Measurements from ENCODE around the gene PCDH15. TPM values are rescaled to one million over a fixed set of nuclear protein-coding genes. Genes with fewer than 3 reads are reported as not detected.

The PCDH15 gene
- total RNA-seq, 2 donors from 2014 or later: not detected

GRCh38 chr10:54681136-54681535 is 119.9 kb downstream of the PCDH15 start:
- H3K36me3 Mint-ChIP-seq (ENCODE audit: low read depth): no peaks in the 10 kb centered on the region
- H3K27me3 Mint-ChIP-seq: no peaks in the 10 kb centered on the region
- DNase-seq (no peak), ATAC-seq (no peak)
- H3K27ac Mint-ChIP-seq: no peak overlapping the region
- no peak overlapping the region for H3K4me3 Mint-ChIP-seq
- H3K4me1 Mint-ChIP-seq: no peaks in the 10 kb centered on the region
- H3K9me3 ChIP-seq (ENCODE audit: control insufficient read depth, low read length, poor library complexity, severe bottlenecking): no peaks in the 10 kb centered on the region

DNA sequence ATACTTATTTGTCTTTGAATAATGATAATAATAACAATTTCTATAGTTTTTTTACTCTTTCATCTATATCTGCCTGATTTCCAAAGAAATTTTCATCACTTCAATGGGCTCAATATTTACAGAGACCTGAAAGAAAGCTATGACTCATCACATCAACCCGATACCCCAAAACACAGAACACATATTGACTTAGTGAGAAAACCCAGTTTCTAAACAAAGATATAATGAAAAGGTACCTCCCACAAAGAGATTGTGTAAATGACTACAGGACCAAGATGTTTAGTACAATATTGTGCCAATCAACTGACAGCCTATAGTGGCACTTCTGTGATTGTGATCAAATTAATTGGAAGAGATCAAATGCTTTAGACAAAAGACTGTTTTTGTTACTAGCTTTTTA is 133.9 kb downstream of the PCDH15 start:
- ATAC-seq (no peak), DNase-seq (no peak)
- Mint-ChIP-seq H3K4me3 (no peak overlapping the region), H3K27me3 (no peaks in the 10 kb centered on the region), H3K4me1 (no peaks in the 10 kb centered on the region), H3K27ac (no peak overlapping the region), H3K36me3 (ENCODE audit: low read depth) (no peaks in the 10 kb centered on the region)
- H3K9me3 ChIP-seq (ENCODE audit: control insufficient read depth, low read length, poor library complexity, severe bottlenecking): no peaks in the 10 kb centered on the region

GRCh38 chr10:54666192-54666591 is 134.8 kb downstream of the PCDH15 start:
- no peak for DNase-seq
- H3K9me3 ChIP-seq (ENCODE audit: control insufficient read depth, low read length, poor library complexity, severe bottlenecking): no peaks in the 10 kb centered on the region
- no peak for ATAC-seq
- Mint-ChIP-seq H3K4me1 (no peaks in the 10 kb centered on the region), H3K27ac (no peak overlapping the region), H3K27me3 (no peaks in the 10 kb centered on the region), H3K36me3 (ENCODE audit: low read depth) (no peaks in the 10 kb centered on the region), H3K4me3 (no peak overlapping the region)

DNA sequence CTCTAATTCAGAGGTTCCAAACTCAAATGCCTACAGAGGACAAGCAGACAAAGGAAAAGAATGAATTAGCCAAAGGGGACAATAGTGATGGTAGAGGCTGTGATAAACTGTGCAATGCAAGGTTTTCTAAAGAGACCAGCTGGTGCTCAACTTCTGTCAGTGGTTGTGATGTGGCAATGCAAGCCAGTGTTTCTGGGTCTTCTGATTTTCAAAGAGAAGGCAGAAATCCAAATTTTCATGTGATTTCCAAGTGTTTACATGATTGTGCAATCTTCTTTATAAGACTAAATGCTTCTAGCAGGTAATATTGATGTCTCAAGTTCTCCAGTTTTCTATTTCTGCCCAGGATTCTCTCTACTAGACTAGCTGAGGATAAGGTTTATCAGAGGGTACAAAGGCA is 135.9 kb downstream of the PCDH15 start:
- no peaks in the 10 kb centered on the region for H3K27me3 Mint-ChIP-seq
- no peaks in the 10 kb centered on the region for H3K9me3 ChIP-seq (ENCODE audit: control insufficient read depth, low read length, poor library complexity, severe bottlenecking)
- ATAC-seq (no peak), DNase-seq (no peak)
- no peaks in the 10 kb centered on the region for H3K36me3 Mint-ChIP-seq (ENCODE audit: low read depth)
- H3K4me1 Mint-ChIP-seq: no peaks in the 10 kb centered on the region
- H3K27ac Mint-ChIP-seq: no peak overlapping the region
- no peak overlapping the region for H3K4me3 Mint-ChIP-seq

DNA sequence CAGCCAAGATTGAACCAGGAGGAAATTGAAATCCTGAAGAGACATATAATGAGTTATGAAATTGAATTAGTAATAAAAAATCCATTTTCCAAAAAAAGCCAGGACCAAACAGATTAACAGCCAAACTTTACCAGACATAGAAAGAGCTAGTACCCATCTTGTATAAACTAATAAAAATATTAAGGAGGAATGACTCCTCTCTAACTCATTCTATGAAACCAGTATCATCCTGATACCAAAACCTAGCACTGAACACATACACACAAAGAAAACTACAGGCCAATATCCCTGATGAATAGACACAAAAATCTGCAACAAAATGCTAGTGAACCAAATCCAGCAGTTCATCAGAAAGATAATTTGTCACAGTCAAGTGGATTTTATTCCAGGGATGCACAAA is 140.6 kb downstream of the PCDH15 start:
- H3K9me3 ChIP-seq (ENCODE audit: control insufficient read depth, low read length, poor library complexity, severe bottlenecking): no peaks in the 10 kb centered on the region
- Mint-ChIP-seq H3K4me1 (no peaks in the 10 kb centered on the region), H3K36me3 (ENCODE audit: low read depth) (no peaks in the 10 kb centered on the region), H3K27ac (no peak overlapping the region), H3K27me3 (no peaks in the 10 kb centered on the region), H3K4me3 (no peak overlapping the region)
- no peak for DNase-seq
- no peak for ATAC-seq

GRCh38 chr10:54656643-54657042 is 144.4 kb downstream of the PCDH15 start:
- Mint-ChIP-seq H3K27me3 (no peaks in the 10 kb centered on the region), H3K4me1 (no peaks in the 10 kb centered on the region), H3K4me3 (no peak overlapping the region), H3K27ac (no peak overlapping the region), H3K36me3 (ENCODE audit: low read depth) (no peaks in the 10 kb centered on the region)
- ATAC-seq (no peak), DNase-seq (no peak)
- no peaks in the 10 kb centered on the region for H3K9me3 ChIP-seq (ENCODE audit: control insufficient read depth, low read length, poor library complexity, severe bottlenecking)

DNA sequence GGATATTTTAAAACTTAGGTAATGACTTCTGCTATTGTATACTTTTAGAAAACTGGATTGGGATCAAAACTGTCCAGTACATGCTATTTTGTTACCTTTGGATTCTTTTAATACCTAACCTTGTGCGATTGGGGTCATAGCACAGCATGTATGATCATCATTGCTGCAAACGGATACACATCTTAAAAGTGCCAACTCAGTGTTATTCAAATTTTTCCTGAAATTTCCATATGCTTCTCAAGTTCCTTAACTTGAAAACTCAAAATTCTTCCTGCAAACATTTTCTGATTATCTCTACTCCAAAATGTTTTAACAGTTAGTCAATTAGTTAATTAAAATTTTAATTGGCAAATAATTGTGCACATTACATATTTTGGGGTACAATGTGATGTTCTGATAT is 147.5 kb downstream of the PCDH15 start:
- no peak overlapping the region for H3K27ac Mint-ChIP-seq
- ATAC-seq: no peak
- H3K36me3 Mint-ChIP-seq (ENCODE audit: low read depth): no peaks in the 10 kb centered on the region
- no peaks in the 10 kb centered on the region for H3K4me1 Mint-ChIP-seq
- no peaks in the 10 kb centered on the region for H3K9me3 ChIP-seq (ENCODE audit: control insufficient read depth, low read length, poor library complexity, severe bottlenecking)
- H3K27me3 Mint-ChIP-seq: no peaks in the 10 kb centered on the region
- H3K4me3 Mint-ChIP-seq: no peak overlapping the region
- no peak for DNase-seq

DNA sequence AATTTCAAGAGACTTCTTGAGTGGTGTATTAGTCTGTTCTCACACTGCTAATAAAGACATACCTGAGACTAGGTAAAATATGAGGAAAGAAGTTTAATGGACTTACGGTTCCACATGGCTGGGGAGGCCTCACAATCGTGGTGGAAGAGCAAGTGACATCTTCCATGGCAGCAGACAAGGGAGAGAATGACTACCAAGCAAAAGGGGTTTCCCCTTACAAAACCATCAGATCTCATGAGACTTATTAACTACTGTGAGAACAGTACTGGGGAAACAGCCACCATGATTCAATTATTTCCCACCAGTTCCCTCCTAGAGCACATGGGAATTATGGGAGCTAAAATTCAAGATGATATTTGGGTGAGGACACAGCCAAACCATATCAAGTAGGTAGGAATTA is 150.5 kb downstream of the PCDH15 start:
- no peak overlapping the region for H3K27ac Mint-ChIP-seq
- DNase-seq: no peak
- no peaks in the 10 kb centered on the region for H3K4me1 Mint-ChIP-seq
- no peaks in the 10 kb centered on the region for H3K36me3 Mint-ChIP-seq (ENCODE audit: low read depth)
- H3K4me3 Mint-ChIP-seq: no peak overlapping the region
- no peaks in the 10 kb centered on the region for H3K27me3 Mint-ChIP-seq
- ATAC-seq: no peak
- no peaks in the 10 kb centered on the region for H3K9me3 ChIP-seq (ENCODE audit: control insufficient read depth, low read length, poor library complexity, severe bottlenecking)

- Mint-ChIP-seq H3K36me3 (ENCODE audit: low read depth) (no peaks in the 10 kb centered on the region), H3K27ac (no peak overlapping the region), H3K4me1 (no peaks in the 10 kb centered on the region), H3K4me3 (no peak overlapping the region), H3K27me3 (no peaks in the 10 kb centered on the region)
- no peaks in the 10 kb centered on the region for H3K9me3 ChIP-seq (ENCODE audit: control insufficient read depth, low read length, poor library complexity, severe bottlenecking)
- no peak for DNase-seq
- ATAC-seq: no peak
Observed at GRCh38 chr10:54622017-54622416, 179.0 kb downstream of the PCDH15 start.

GRCh38 chr10:54620352-54620751 is 180.7 kb downstream of the PCDH15 start:
- H3K4me1 Mint-ChIP-seq: no peaks in the 10 kb centered on the region
- ATAC-seq: no peak
- H3K27ac Mint-ChIP-seq: no peak overlapping the region
- no peak overlapping the region for H3K4me3 Mint-ChIP-seq
- H3K27me3 Mint-ChIP-seq: no peaks in the 10 kb centered on the region
- no peaks in the 10 kb centered on the region for H3K36me3 Mint-ChIP-seq (ENCODE audit: low read depth)
- H3K9me3 ChIP-seq (ENCODE audit: control insufficient read depth, low read length, poor library complexity, severe bottlenecking): no peaks in the 10 kb centered on the region
- no peak for DNase-seq

GRCh38 chr10:54614072-54614471 is 187.0 kb downstream of the PCDH15 start:
- ATAC-seq: no peak
- Mint-ChIP-seq H3K27me3 (no peaks in the 10 kb centered on the region), H3K4me3 (no peak overlapping the region), H3K27ac (no peak overlapping the region), H3K4me1 (no peaks in the 10 kb centered on the region), H3K36me3 (ENCODE audit: low read depth) (no peaks in the 10 kb centered on the region)
- DNase-seq: no peak
- no peaks in the 10 kb centered on the region for H3K9me3 ChIP-seq (ENCODE audit: control insufficient read depth, low read length, poor library complexity, severe bottlenecking)

- no peak overlapping the region for H3K4me3 Mint-ChIP-seq
- no peak for DNase-seq
- ATAC-seq: no peak
- H3K27me3 Mint-ChIP-seq: no peaks in the 10 kb centered on the region
- no peaks in the 10 kb centered on the region for H3K36me3 Mint-ChIP-seq (ENCODE audit: low read depth)
- H3K27ac Mint-ChIP-seq: no peak overlapping the region
- no peaks in the 10 kb centered on the region for H3K9me3 ChIP-seq (ENCODE audit: control insufficient read depth, low read length, poor library complexity, severe bottlenecking)
- H3K4me1 Mint-ChIP-seq: no peaks in the 10 kb centered on the region
Observed at GRCh38 chr10:54613162-54613561, 187.9 kb downstream of the PCDH15 start.

- no peaks in the 10 kb centered on the region for H3K36me3 Mint-ChIP-seq (ENCODE audit: low read depth)
- no peak for DNase-seq
- H3K9me3 ChIP-seq (ENCODE audit: control insufficient read depth, low read length, poor library complexity, severe bottlenecking): peaks cover 3% of the 10 kb centered on the region
- H3K27me3 Mint-ChIP-seq: no peaks in the 10 kb centered on the region
- no peak overlapping the region for H3K4me3 Mint-ChIP-seq
- no peak for ATAC-seq
- no peak overlapping the region for H3K27ac Mint-ChIP-seq
- no peaks in the 10 kb centered on the region for H3K4me1 Mint-ChIP-seq
Observed at GRCh38 chr10:54609423-54609822, 191.6 kb downstream of the PCDH15 start.

- H3K4me3 Mint-ChIP-seq: no peak overlapping the region
- no peaks in the 10 kb centered on the region for H3K4me1 Mint-ChIP-seq
- no peaks in the 10 kb centered on the region for H3K27me3 Mint-ChIP-seq
- no peaks in the 10 kb centered on the region for H3K36me3 Mint-ChIP-seq (ENCODE audit: low read depth)
- H3K27ac Mint-ChIP-seq: no peak overlapping the region
- peaks cover 3% of the 10 kb centered on the region for H3K9me3 ChIP-seq (ENCODE audit: control insufficient read depth, low read length, poor library complexity, severe bottlenecking)
- ATAC-seq (no peak), DNase-seq (no peak)
Observed at GRCh38 chr10:54607983-54608382, 193.0 kb downstream of the PCDH15 start.

- DNase-seq (no peak), ATAC-seq (no peak)
- no peaks in the 10 kb centered on the region for H3K27me3 Mint-ChIP-seq
- no peaks in the 10 kb centered on the region for H3K9me3 ChIP-seq (ENCODE audit: control insufficient read depth, low read length, poor library complexity, severe bottlenecking)
- no peaks in the 10 kb centered on the region for H3K4me1 Mint-ChIP-seq
- no peak overlapping the region for H3K27ac Mint-ChIP-seq
- H3K4me3 Mint-ChIP-seq: no peak overlapping the region
- H3K36me3 Mint-ChIP-seq (ENCODE audit: low read depth): no peaks in the 10 kb centered on the region
Observed at GRCh38 chr10:54594289-54594688, 206.7 kb downstream of the PCDH15 start.

Measured in T-helper 17 cell (primary cell).